Left ventricle myocardium inferior (tissue), 1 donor: ENCODE results near the gene GPATCH2L. TPM values are rescaled to one million over a fixed set of nuclear protein-coding genes. Genes with fewer than 3 reads are reported as not detected.

Source experiments
- DNase-seq: peaks from one replicate; pipeline ENCODE4 v3.0.0-alpha.2; 2020
- H3K27ac ChIP-seq: fragments of 200-600 bp; replicated peaks from 2 replicates; pipeline ENCODE4 v1.8.0; 2021
- H3K27me3 ChIP-seq: fragments of 200-600 bp; 2 replicates; pipeline ENCODE4 v1.8.0; 2021; ENCODE audit warnings: low read depth
- H3K36me3 ChIP-seq: fragments of 200-600 bp; 2 replicates; pipeline ENCODE4 v1.8.0; 2021
- H3K4me1 ChIP-seq: fragments of 200-600 bp; 2 replicates; pipeline ENCODE4 v1.8.0; 2021
- H3K4me3 ChIP-seq: fragments of 200-600 bp; 2 replicates; pipeline ENCODE4 v1.8.0; 2021; ENCODE audit warnings: mild to moderate bottlenecking, moderate library complexity
- H3K9me3 ChIP-seq: fragments of 200-600 bp; replicated peaks from 2 replicates; pipeline ENCODE4 v1.8.0; 2021
- intact Hi-C: fragments of 100-400 bp; cut with micrococcal nuclease; formaldehyde crosslinking; loops from one replicate; pipeline ENCODE4 v1.11.0; 2022
- long read RNA-seq: library from polyadenylated mRNA; unstranded; transcript quantifications from one replicate; pipeline ENCODE4 v2.0.0, GENCODE V29; 2021
- total RNA-seq: library from RNA; stranded (reverse); fragmentation: NEBNext Ultra II Directional; extraction: Animal tissue kit (Norgen Biotek cat#: 25700); gene quantifications from one replicate; pipeline ENCODE4 v1.2.1, GENCODE V29; 2021
- TF ChIP-seq, protein P1 (sequence below): fragments of 200-600 bp; IDR thresholded peaks from 2 replicates; pipeline ENCODE4 v1.8.0; 2021; ENCODE audit warnings: antibody characterized with exemption, mild to moderate bottlenecking, borderline replicate concordance
- donor health status: DM: no; HTN: yes; CAD: no; lungs with severe emphysema.

The GPATCH2L gene
- 26.5 TPM for total RNA-seq
- long read RNA-seq, full-length matches to known transcripts, result 2 of 8 reads
- long read RNA-seq, partial matches to known transcripts, result 2 of 8 reads
- long read RNA-seq, other reads (novel, unspliced or antisense), result 4 of 8 reads

DNA sequence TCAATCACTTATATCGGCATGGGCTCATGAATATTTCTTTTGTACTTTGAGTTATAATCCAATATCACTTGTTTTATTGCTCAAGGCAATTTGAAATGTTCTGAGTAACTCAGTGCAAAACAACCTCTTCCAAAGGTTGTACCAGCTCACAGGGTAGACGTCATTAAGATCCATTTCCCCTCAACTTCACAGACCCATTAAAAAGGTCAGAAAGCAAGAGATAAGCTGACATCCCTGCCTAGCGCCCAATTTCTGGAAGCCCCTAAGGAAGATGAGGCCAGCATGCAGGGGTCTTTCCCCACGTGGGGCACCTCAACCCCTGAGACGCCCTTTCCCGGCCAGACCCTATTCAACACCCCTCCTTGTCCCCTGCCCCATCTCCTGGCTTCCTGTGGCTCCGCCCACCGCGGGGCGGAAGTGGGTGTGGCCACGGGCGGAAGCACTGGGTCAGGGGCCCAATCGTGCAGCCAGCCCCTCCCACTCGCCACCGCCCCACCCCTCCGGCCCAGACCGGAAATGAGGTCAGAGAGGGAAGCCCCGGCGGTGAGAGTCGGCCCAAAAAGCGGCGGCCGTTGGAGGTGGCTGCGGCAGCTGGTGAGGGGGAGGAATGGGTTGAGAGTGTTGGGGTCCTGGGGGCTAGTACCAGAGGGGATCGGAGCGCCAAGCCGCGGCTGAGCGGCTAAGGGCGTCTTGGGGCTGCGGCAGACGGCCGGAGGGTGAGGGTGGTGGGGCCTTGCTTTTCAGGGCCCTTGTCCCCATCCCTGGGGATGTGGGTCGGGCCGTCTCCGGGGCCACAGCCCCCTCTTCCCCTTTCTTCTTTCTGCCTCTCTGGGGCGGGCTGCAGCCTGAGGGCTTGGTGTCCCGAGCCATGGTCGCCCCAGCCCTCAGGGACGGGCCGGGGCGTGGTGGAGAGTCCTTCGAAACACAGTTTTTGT lies at the start of gene GPATCH2L:
Gene GPATCH2L, plus strand, starts transcription at position 525 of the 935 bp plus-strand sequence. CDS start 2,442 bp downstream, outside the sequence.
- Histone ChIP-seq H3K4me1 (peaks cover 49% of the 10 kb centered on the region), H3K27me3 (peaks cover 3% of the 10 kb centered on the region), H3K36me3 (peaks cover 18% of the 10 kb centered on the region), H3K9me3 (no peaks in the 10 kb centered on the region), H3K27ac (peak within 1 kb of the TSS; percentile 83), H3K4me3 (peak within 1 kb of the TSS; percentile 95)
- TF ChIP-seq, protein P1, sequence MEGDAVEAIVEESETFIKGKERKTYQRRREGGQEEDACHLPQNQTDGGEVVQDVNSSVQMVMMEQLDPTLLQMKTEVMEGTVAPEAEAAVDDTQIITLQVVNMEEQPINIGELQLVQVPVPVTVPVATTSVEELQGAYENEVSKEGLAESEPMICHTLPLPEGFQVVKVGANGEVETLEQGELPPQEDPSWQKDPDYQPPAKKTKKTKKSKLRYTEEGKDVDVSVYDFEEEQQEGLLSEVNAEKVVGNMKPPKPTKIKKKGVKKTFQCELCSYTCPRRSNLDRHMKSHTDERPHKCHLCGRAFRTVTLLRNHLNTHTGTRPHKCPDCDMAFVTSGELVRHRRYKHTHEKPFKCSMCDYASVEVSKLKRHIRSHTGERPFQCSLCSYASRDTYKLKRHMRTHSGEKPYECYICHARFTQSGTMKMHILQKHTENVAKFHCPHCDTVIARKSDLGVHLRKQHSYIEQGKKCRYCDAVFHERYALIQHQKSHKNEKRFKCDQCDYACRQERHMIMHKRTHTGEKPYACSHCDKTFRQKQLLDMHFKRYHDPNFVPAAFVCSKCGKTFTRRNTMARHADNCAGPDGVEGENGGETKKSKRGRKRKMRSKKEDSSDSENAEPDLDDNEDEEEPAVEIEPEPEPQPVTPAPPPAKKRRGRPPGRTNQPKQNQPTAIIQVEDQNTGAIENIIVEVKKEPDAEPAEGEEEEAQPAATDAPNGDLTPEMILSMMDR, result no peak
- intact Hi-C loops, result no loop called here
- peak; percentile 96 for DNase-seq

DNA sequence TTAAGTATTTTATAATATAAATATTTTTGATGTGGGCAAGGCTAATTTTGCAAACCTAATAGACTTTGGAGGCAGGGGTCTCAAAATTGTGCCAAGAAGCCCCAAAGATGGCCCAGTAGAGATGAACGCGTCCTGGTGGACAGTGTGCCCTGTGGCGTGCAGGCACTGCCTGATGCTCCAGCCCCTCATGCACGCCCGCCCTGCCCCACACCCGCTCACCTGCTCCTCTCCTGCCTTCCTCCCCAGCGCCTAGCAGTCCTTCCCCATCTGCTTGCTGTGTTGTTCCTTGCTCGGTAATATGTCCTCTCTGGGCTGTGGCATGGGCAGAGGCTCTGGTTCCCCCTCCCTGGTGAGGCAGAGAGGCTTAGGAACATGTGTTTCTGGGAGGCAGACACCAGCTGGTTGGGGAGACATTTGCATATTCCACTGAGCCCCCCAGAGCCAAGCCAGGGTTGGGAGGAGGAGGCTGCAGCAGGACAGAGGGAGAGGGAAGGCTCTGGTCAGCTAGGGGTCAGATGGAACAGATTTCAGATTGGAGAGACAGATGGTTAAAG lies 46.8 kb upstream of the GPATCH2L start:
- Histone ChIP-seq H3K9me3 (no peaks in the 10 kb centered on the region), H3K4me1 (peaks cover 10% of the 10 kb centered on the region), H3K36me3 (no peaks in the 10 kb centered on the region), H3K27me3 (peaks cover 23% of the 10 kb centered on the region), H3K4me3 (no peak overlapping the region), H3K27ac (no peak overlapping the region)
- intact Hi-C loops, result no loop called here
- TF ChIP-seq, protein P1, result no peak
- no peak for DNase-seq

DNA sequence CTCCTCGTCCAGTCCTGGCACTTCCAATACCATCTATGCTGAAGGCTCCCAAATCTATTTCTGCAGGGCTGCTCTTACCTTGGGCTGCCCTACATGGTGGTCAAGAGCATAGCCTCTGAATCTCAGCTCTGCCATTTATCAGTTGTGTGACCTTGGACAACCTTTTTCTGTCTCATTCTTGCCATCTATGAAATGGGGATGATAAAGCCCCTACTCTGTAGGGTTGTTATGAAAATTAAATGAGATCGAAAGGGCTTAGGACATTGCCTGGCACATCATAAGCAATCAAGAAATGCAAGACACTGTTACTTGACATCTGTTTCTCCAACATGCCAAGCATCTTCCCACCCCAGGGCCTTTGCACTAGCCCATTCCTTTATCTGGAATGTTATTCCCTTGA lies 45.5 kb upstream of the GPATCH2L start:
- intact Hi-C loops, result no loop called here
- Histone ChIP-seq H3K4me3 (no peak overlapping the region), H3K27ac (no peak overlapping the region), H3K27me3 (peaks cover 11% of the 10 kb centered on the region), H3K9me3 (no peaks in the 10 kb centered on the region), H3K4me1 (peaks cover 4% of the 10 kb centered on the region), H3K36me3 (no peaks in the 10 kb centered on the region)
- TF ChIP-seq, protein P1, result no peak
- DNase-seq, result no peak

DNA sequence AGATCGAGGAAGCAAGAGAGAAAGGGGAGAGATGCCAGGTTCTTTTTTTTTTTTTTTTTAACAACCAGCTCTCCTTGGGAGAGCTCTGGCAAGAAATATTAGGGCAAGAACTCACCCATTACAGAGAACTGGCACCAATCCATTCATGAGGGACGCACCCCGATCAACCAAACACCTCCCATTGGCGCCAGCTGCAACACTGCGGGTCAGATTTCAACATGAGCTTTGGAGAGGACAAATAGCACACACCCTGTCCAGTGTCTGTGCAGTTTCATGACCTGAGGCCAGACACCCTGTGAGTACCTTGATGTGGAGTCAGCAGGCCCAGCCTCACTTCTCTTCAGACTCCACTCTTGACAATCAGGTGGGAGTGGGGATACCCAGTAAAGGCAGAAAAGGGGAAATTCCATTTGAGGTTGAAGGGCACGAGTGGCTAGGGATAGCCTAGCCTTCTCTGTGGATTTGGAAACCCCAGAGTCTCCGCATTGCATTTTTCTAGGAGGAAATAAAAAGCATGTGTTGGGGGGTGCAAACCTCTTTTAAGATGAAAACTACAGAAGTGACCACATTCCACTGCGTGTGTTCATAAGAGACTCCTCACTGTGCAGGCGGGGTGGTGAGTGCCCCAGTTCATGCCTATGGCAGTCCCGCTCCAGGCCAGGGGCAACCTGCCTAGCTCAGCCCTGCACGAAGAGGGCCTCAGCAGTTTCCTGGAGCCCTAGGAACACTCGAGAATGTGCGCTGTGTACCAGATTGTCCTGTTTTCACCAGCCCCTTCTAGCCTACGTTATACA lies 42.4 kb upstream of the GPATCH2L start:
- TF ChIP-seq, protein P1, result no peak
- no peak for DNase-seq
- intact Hi-C loops, result no loop called here
- H3K4me3 ChIP-seq, result no peak overlapping the region
- peaks cover 38% of the 10 kb centered on the region for H3K27me3 ChIP-seq
- H3K36me3 ChIP-seq, result no peaks in the 10 kb centered on the region
- H3K27ac ChIP-seq, result no peak overlapping the region
- H3K4me1 ChIP-seq, result no peaks in the 10 kb centered on the region
- H3K9me3 ChIP-seq, result no peaks in the 10 kb centered on the region

DNA sequence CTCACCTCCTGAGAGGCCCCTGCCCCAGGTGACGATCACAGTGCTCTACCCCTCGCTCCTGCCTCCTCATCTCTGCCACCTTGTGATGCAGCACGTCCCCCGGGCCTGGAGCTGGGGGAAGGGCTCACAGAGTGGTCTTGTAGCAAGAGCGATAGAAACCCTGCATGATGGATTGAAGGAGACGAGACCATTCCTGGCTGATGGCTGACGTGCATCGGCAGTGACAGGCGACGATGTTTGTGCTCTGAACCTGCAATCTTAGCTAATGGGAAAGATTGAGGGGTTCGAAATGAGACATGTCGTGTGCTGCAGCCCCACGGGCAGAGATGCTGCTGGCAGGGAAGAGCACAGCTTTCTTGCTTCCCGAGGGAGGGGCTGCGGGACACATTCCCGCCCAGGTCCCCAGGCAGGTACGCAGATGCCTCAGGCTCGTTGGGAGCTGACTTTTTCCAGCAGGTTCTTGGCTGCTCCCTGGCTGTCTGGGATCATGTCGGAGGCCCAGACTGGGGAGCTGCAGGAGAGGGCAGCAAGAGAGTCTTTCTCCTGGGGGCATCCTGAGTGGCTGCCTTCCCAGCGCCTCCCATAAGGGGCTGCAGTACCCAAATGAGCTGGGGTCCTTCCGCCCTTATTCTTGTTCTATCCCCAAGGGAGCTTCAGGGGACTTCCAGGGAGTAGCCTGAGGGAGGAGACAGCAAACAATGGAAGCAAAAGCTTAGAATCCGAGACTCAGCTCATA lies 38.7 kb upstream of the GPATCH2L start:
- intact Hi-C loops, result no loop called here
- no peaks in the 10 kb centered on the region for H3K4me1 ChIP-seq
- H3K9me3 ChIP-seq, result no peaks in the 10 kb centered on the region
- H3K27ac ChIP-seq, result no peak overlapping the region
- H3K4me3 ChIP-seq, result no peak overlapping the region
- H3K36me3 ChIP-seq, result no peaks in the 10 kb centered on the region
- DNase-seq, result no peak
- TF ChIP-seq, protein P1, result no peak
- peaks cover 50% of the 10 kb centered on the region for H3K27me3 ChIP-seq
